KOPT-K1 (cell line): ENCODE data around the gene STYXL1.
"Not testable (repeated sequence)": the region's sequence is repeated elsewhere in the genome, so short reads cannot be mapped to it uniquely, and the experiment has no call there.

Experiments used
- H3K27ac ChIP-seq: fragments of 200-600 bp; sonication (generic); 2 replicates; pipeline ENCODE4 v1.5.1; 2016; ENCODE audit warnings: antibody characterized with exemption, mild to moderate bottlenecking, low read depth, low read length; ENCODE audit not compliant: poor library complexity, severe bottlenecking
- H3K36me3 ChIP-seq: fragments of 200-600 bp; sonication (generic); 2 replicates; pipeline ENCODE4 v1.5.1; 2017; ENCODE audit warnings: antibody characterized with exemption, mild to moderate bottlenecking, low read length, moderate library complexity; ENCODE audit not compliant: insufficient read depth
- H3K9me3 ChIP-seq: fragments of 200-600 bp; sonication (generic); 2 replicates; pipeline ENCODE4 v1.5.1; 2017; ENCODE audit warnings: antibody characterized with exemption, low read length, mild to moderate bottlenecking; ENCODE audit not compliant: insufficient read depth, poor library complexity, severe bottlenecking

The STYXL1 gene

GRCh38 chr7:76057103-76057812, 9.5 kb upstream of the STYXL1 start:
- H3K27ac ChIP-seq: no peak overlapping the region
- H3K36me3 ChIP-seq: peaks cover 100% of the 10 kb centered on the region
- H3K9me3 ChIP-seq: no peaks in the 10 kb centered on the region

- Histone ChIP-seq H3K27ac (no peak overlapping the region), H3K9me3 (no peaks in the 10 kb centered on the region), H3K36me3 (peaks cover 94% of the 10 kb centered on the region)
Measured at GRCh38 chr7:76056241-76056640, 8.4 kb upstream of the STYXL1 start.

- Histone ChIP-seq H3K9me3 (no peaks in the 10 kb centered on the region), H3K36me3 (peaks cover 93% of the 10 kb centered on the region), H3K27ac (no peak overlapping the region)
Measured at GRCh38 chr7:76054123-76055120, 6.6 kb upstream of the STYXL1 start.

- no peak overlapping the region for H3K27ac ChIP-seq
- H3K36me3 ChIP-seq: peaks cover 88% of the 10 kb centered on the region
Measured at GRCh38 chr7:76053461-76053860, 5.7 kb upstream of the STYXL1 start.

GRCh38 chr7:76052681-76053080, 4.9 kb upstream of the STYXL1 start:
- H3K36me3 ChIP-seq: peaks cover 80% of the 10 kb centered on the region
- H3K27ac ChIP-seq, H3K9me3 ChIP-seq: not testable (repeated sequence)

More at GRCh38 chr7:76053461-76053860, 5.7 kb upstream of the STYXL1 start:
- H3K9me3 ChIP-seq: no peaks in the 10 kb centered on the region

GRCh38 chr7:76051840-76052239, 4.0 kb upstream of the STYXL1 start:
- Histone ChIP-seq H3K27ac (no peak overlapping the region), H3K36me3 (peaks cover 71% of the 10 kb centered on the region), H3K9me3 (no peaks in the 10 kb centered on the region)

- Histone ChIP-seq H3K27ac (no peak overlapping the region), H3K36me3 (peaks cover 58% of the 10 kb centered on the region), H3K9me3 (no peaks in the 10 kb centered on the region)
Measured at GRCh38 chr7:76050545-76050944, 2.7 kb upstream of the STYXL1 start.

- no peaks in the 10 kb centered on the region for H3K9me3 ChIP-seq
- H3K36me3 ChIP-seq: peaks cover 46% of the 10 kb centered on the region
- H3K27ac ChIP-seq: peak overlapping the region; percentile 86
Measured at GRCh38 chr7:76049295-76049694, 1.5 kb upstream of the STYXL1 start.

- H3K36me3 ChIP-seq: peaks cover 39% of the 10 kb centered on the region
- no peaks in the 10 kb centered on the region for H3K9me3 ChIP-seq
- H3K27ac ChIP-seq: peak overlapping the region; percentile 86
Measured at GRCh38 chr7:76048668-76048988, 828 bp upstream of the STYXL1 start.

- Histone ChIP-seq H3K36me3 (peaks cover 26% of the 10 kb centered on the region), H3K9me3 (no peaks in the 10 kb centered on the region), H3K27ac (peak overlapping the region; percentile 86)
Measured at GRCh38 chr7:76047305-76047810, 442 bp downstream of the STYXL1 start.

- H3K9me3 ChIP-seq: no peaks in the 10 kb centered on the region
- no peak overlapping the region for H3K27ac ChIP-seq
- H3K36me3 ChIP-seq: peaks cover 15% of the 10 kb centered on the region; the same call in 1 of the 2 replicates
Measured at GRCh38 chr7:76044375-76044865, 3.4 kb downstream of the STYXL1 start.

- no peak overlapping the region for H3K27ac ChIP-seq
- peaks cover 11% of the 10 kb centered on the region; the same call in 1 of the 2 replicates for H3K36me3 ChIP-seq
- no peaks in the 10 kb centered on the region for H3K9me3 ChIP-seq
Measured at GRCh38 chr7:76040126-76040525, 7.7 kb downstream of the STYXL1 start.

GRCh38 chr7:76037310-76037709, 10.5 kb downstream of the STYXL1 start:
- H3K36me3 ChIP-seq: peaks cover 11% of the 10 kb centered on the region; the same call in 1 of the 2 replicates
- no peaks in the 10 kb centered on the region for H3K9me3 ChIP-seq
- H3K27ac ChIP-seq: no peak overlapping the region

- H3K36me3 ChIP-seq: peaks cover 12% of the 10 kb centered on the region
- no peaks in the 10 kb centered on the region for H3K9me3 ChIP-seq
- H3K27ac ChIP-seq: no peak overlapping the region
Measured at GRCh38 chr7:76031964-76032363, 15.8 kb downstream of the STYXL1 start.

GRCh38 chr7:76029682-76030081, 18.1 kb downstream of the STYXL1 start:
- H3K27ac ChIP-seq, H3K9me3 ChIP-seq: not testable (repeated sequence)
- H3K36me3 ChIP-seq: peaks cover 18% of the 10 kb centered on the region
